GM21825 (cell line): ENCODE measurements around the gene CXCR1.
"Not testable (repeated sequence)": the region's sequence is repeated elsewhere in the genome, so short reads cannot be mapped to it uniquely, and the experiment has no call there.

Experiments used
- ATAC-seq: cut with Tn5 transposase; IDR thresholded peaks from one replicate; pipeline ENCODE4 v1.9.1; 2021; ENCODE audit warnings: mild to moderate bottlenecking, moderate library complexity; ENCODE audit not compliant: unreplicated experiment

CXCR1 gene

DNA sequence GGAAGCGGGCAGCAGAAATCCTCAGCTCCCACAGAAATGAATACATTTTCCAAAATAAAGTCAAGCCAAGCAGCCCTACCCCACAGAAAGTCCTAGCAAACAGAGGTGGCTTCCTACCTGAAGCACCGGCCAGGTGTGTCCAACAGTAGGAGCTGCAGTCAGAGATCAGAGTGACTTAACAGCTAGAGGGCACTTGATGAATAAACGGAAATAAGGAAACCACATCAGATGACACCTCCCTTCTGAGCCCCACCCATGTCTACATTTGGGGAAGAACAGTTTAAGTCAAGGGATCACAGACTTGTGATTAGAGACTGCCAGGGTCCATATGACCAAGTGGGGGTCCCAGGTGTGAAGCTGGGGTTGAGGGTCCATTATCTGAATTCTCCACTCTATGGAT, at the start of gene CXCR1:
Gene CXCR1 (minus strand): TSS at position 172 of the 400 bp plus-strand sequence. CDS start 1,751 bp downstream, outside the sequence.
- no peak for ATAC-seq

GRCh38 chr2:218216336-218216673, 49.5 kb upstream of the CXCR1 start:
- no peak for ATAC-seq

- ATAC-seq = no peak
Measured at GRCh38 chr2:218214116-218214515, 47.4 kb upstream of the CXCR1 start.

DNA sequence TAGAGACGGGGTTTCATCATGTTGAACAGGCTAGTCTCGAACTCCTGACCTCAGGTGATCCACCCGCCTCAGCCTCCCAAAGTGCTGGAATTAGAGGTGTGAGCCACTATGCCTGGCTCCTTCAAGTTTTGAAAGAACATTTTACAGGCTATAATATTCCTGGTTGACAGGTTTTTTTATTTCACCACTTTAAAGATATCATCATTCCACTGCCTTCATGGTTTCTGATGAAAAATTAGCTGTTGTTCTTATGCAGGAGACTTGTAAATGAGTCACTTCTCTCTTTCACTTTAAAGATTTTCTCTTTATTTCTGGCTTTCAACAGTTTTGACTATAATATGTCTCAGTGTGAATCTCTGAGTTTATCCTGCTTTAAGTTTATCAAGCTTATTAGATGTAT, 42.3 kb upstream of the CXCR1 start:
- ATAC-seq = no peak

DNA sequence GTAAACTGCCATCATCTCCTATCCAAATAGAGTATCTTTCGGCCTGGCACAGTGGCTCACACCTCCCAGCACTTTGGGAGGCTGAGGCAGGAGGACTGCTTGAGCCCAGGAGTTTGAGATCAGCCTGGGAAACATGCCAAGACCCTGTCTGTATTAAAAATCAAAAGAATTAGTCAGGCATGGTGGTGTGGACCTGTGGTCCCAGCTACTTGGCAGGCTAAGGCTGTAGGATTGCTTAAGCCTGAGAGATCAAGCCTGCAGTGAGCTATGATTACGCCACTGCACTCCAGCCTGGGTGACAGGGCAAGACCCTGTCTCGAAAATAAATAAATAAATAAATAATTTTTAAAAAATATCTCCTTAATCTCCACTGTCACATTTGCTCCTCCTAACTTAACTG, 35.5 kb upstream of the CXCR1 start:
- no peak for ATAC-seq

GRCh38 chr2:218196974-218197373, 30.2 kb upstream of the CXCR1 start:
- no peak for ATAC-seq

- ATAC-seq = no peak
Measured at GRCh38 chr2:218194880-218195279, 28.1 kb upstream of the CXCR1 start.

- no peak for ATAC-seq
Measured at GRCh38 chr2:218193701-218194100, 26.9 kb upstream of the CXCR1 start.

DNA sequence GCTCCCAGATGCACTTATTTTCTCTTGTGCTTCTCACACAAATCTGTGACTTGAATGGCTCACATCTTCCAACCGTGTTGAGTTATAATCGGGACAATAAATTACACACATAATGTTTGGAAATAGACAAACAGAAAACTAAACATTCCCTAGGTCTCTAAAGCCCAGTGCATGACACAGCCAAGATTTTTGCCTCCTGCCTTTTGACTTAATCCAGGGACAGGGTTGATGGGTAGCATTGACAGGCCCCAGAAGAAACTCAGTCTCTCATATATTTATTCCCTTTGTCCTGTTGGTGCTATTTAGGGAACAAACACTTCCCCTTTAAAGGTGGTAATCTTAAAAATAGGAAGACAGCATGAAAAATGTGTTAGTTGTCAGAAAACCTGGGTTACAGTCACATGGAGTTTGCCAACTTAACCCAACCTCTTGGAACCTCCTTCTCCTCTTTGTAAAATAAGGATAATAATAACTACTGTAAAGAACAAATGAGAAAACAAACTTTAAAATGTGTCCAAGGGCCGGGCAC, 26.2 kb upstream of the CXCR1 start:
- no peak for ATAC-seq

GRCh38 chr2:218188528-218188927, 21.8 kb upstream of the CXCR1 start:
- no peak for ATAC-seq

GRCh38 chr2:218187296-218188015, 20.7 kb upstream of the CXCR1 start:
- ATAC-seq = no peak

DNA sequence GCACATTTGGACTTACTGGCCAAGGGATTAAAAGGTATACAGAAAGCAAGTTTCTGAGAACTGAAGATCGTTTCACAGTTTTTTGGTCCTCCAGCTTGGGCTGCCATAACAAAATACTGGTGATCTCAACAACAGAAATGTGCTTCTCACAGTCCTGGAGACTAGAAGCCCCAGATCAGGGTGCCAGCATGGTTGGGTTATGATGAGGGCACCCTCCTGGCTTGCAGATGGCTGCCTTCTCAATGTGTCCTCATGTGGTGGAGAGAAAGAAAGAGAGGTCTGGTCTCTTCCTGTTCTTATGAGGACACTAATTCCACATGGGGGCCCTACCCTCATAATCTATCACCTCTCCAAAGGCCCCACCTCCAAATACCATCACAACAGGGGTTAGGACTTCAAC, 20.1 kb upstream of the CXCR1 start:
- no peak for ATAC-seq

DNA sequence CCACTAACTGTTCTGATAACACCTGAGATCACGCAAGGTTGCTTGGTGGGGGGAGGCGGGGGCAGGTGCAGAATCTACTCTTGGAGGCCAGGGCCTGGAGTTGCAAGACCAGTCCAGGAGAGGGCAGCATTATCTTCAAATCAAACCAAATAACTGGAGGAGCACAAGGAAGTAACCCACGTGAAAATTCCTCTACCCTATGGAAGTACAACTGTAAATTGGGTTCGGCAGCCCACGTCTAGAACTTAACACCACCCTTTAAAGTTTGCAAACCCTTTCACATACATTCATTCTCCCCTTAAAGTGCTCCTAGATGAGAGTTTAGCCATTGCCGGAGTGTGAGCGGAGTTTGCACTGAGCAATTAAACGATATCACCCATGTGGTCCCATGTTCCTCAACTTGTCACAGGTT, 19.6 kb upstream of the CXCR1 start:
- no peak for ATAC-seq

- ATAC-seq = no peak
Measured at GRCh38 chr2:218184331-218184730, 17.6 kb upstream of the CXCR1 start.

DNA sequence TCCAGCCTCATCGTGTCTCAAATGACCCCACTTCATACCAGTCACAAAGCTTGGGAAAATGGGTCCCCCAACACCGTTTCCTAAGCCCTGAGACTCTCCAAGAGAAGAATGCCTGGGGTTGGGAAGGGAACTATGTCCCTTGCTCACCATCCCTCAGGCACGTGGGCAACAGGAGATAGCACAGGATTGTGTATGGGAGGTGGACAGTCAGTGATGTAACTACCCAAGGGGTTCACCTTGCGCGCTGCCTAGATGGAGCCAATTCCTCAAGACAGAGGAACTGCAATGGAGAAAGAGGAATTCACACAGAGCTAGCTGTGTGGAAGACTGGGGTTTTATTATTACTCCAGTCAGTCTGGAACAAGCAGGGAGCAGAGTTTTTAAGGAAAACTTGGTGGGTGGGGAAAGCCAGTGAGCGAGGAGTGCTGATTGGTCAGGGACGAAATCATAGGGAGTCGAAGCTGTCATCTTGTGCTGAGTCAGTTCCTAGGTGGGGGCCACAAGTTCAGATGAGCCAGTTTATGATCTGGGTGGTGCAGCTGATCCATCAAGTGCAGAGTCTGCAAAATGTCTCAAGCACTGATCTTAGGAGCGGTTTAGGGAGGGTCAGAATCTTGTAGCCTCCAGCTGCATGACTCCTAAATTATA, 13.8 kb upstream of the CXCR1 start:
- ATAC-seq = no peak

DNA sequence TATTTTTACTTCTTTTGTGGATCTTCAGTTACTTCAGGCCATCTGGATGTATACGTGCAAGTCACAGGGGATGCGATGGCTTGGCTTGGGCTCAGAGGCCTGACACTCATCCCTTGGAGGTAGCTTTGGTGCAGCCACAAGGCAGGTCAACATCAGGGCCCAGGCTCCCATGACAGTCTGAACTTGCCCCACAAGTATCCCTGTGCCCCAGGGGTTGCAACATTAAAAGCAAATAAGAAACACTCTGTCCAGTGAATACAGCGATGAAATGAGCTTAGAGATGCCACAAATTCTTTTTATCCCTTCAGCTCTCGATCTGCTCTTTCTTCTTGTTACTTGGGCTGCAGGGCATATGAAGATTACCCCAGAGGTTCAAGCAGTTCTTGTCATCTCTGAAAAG, 13.0 kb upstream of the CXCR1 start:
- no peak for ATAC-seq

GRCh38 chr2:218172845-218173244, 6.1 kb upstream of the CXCR1 start:
- no peak for ATAC-seq

GRCh38 chr2:218171744-218172143, 5.0 kb upstream of the CXCR1 start:
- not testable (repeated sequence) for ATAC-seq

DNA sequence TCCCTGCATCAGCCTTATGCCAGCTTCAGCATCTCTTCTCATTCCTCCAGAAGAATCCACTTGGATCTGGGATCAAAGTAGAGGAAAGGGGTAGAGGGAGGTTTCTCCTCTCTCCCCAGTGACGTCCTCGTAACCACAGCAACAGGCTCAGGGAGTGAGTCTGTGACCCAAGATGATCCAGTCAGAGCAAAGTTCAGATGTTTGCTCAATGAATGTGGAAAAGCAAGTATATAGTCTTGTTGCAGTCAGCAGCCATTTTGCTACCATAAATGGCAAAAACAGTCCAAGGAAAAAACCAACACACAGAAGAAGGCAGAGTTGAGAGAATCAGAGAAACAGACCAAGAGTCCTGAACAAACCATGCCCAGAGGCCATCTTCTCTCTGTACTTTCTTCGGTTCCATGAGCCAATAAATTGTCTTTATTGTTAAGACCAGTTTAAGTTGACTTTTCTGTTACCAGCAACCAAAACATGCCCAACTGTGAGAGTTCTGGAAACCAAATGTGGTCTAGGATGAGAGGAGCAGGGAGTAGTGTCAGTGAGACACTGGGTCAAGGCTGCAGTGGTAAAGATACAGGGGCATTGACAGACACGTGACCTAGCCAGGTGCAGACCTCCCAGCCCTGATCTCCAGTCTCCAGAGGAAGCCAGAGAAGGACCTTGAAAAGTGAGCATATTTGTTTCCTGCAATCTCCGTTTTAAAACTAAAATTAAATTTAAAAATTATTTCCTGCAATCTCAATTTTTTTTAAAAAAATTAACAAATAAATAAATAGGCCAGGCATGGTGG, 3.2 kb upstream of the CXCR1 start:
- no peak for ATAC-seq

DNA sequence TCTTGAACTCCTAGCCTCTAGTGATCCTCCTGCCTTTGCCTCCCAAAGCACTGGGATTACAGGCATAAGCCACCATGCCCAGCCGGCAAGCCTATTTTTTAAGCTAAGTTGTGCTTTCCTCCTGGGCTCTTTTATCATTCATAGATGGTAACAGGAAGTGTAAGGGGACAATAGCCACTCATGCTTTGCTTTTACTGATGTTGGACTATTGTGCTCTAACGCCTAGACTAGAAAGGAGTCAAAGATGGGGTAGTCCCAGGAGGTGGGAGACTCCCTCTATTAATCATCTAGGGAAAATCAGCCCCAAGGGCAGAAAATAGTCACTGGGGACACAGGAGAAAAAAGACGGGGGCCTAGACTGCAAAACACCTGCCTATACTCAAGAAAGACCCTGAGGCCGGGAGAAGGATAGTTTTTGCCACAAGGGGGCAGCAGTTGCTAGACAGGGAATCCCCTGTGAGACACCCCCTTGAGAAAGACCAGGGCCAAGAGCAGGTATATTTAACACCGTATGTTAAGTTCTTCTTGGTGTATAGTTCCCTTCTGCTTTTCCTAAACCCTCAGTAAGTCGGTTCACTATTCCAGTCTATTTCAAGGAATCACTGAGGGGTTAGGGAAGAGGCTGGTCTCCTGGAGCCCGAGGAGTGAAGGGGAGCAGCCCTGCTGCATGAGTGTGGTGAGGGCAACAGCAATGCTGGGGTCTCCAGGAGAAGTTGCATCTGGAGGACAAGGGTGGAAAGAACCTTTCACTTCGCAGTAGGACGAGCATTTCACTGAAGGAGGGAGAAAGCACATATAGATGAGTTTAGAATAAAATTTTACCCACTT, 2.1 kb upstream of the CXCR1 start:
- ATAC-seq = peak; percentile 68

DNA sequence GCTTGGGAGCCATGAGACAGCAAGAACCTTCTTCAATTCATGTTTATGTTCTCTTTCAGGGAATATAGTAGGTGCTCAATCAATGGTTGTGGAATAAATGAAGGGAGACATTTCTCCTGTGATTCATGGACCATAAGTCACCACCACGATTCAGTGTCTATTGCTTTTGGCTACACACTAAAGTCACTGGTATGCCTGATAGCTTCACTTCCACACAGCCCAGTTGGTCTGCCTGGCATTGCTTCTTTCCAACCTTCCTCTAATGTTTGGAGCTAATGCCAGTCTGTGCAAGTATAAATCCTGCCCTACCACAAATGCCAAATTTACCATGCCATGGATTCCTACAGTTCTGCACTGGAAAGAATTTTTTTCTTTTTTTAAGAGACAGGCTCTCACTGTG, 1.3 kb upstream of the CXCR1 start:
- no peak for ATAC-seq
